Measurements from ENCODE around the gene MDFI.

MDFI gene

GRCh38 chr6:41643899-41644269, 5.6 kb downstream of the MDFI start:
- H3K4me3 ChIP-seq (ENCODE audit: control insufficient read depth in 1 of 7, extremely low read depth in 1 of 7, insufficient read depth in 4 of 7, low read depth in 2 of 7, low read length in 6 of 7): no peak overlapping the region
- CTCF ChIA-PET: no interaction called here
- no peaks in the 10 kb centered on the region for H3K9me3 ChIP-seq (ENCODE audit: control extremely low read depth in 1 of 5, control insufficient read depth in 4 of 5, insufficient read depth in 2 of 5, low read depth in 1 of 5, low read length in 4 of 5)
- peaks cover 0 to 3% (median 0%) of the 10 kb centered on the region in 4 experiments for H3K36me3 ChIP-seq (ENCODE audit: control insufficient read depth in 4 of 4, insufficient read depth in 4 of 4, low read length in 3 of 4)
- 98% methylated on average over 4 of the region's 4 CpGs for WGBS (ENCODE audit: insufficient coverage)
- DNase-seq: no peak
- peaks cover 0 to 30% (median 7%) of the 10 kb centered on the region in 5 experiments for H3K27me3 ChIP-seq (replicated peaks in 2 of 5; ENCODE audit: control insufficient read depth in 4 of 5, insufficient read depth in 5 of 5, low read length in 4 of 5)
- POLR2A ChIA-PET: no interaction called here
- H3K4me1 ChIP-seq (ENCODE audit: control extremely low read depth in 1 of 4, control insufficient read depth in 4 of 4, insufficient read depth in 4 of 4, low read length in 3 of 4): peaks cover 0 to 28% (median 8%) of the 10 kb centered on the region in 4 experiments
- H3K27ac ChIP-seq (ENCODE audit: insufficient read depth in 1 of 2, low read depth in 1 of 2, low read length in 2 of 2, poor library complexity in 1 of 2, severe bottlenecking in 2 of 2): no peak overlapping the region

DNA sequence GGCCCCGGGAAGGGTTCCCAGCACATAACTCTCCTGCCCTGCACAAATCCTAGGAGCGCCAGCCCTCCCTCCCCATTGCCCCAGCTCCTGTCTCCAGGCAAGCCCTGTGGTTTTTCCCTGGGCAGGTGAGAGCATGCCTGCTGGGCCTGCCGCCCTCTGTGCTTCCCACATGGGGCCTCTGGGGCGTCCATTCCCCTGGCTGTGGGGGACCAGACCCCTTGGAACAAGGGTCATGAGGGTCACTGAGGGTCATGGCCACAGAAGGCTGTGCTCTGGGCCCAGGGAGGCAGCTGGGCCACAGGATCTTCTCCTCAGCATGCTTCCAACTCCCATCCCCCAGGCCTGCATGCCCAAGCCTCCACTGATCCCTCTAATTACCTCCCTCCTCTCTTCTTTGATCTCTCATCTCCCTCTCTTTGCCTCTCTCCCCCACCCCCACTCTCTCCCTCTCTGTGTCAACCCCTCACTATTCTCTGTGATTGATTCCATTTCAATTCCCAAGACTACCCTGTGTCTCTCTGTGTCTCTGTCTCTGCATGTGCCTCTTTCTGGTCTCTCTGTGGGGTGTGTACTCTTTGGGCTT, 6.1 kb downstream of the MDFI start:
- Histone ChIP-seq H3K9me3 (ENCODE audit: control extremely low read depth in 1 of 5, control insufficient read depth in 4 of 5, insufficient read depth in 2 of 5, low read depth in 1 of 5, low read length in 4 of 5) (no peaks in the 10 kb centered on the region), H3K36me3 (ENCODE audit: control insufficient read depth in 4 of 4, insufficient read depth in 4 of 4, low read length in 3 of 4) (peaks cover 0 to 7% (median 0%) of the 10 kb centered on the region in 4 experiments), H3K27me3 (replicated peaks in 2 of 5; ENCODE audit: control insufficient read depth in 4 of 5, insufficient read depth in 5 of 5, low read length in 4 of 5) (peaks cover 0 to 25% (median 5%) of the 10 kb centered on the region in 5 experiments), H3K4me3 (ENCODE audit: control insufficient read depth in 1 of 7, extremely low read depth in 1 of 7, insufficient read depth in 4 of 7, low read depth in 2 of 7, low read length in 6 of 7) (no peak overlapping the region), H3K4me1 (ENCODE audit: control extremely low read depth in 1 of 4, control insufficient read depth in 4 of 4, insufficient read depth in 4 of 4, low read length in 3 of 4) (peaks cover 0 to 23% (median 3%) of the 10 kb centered on the region in 4 experiments), H3K27ac (ENCODE audit: insufficient read depth in 1 of 2, low read depth in 1 of 2, low read length in 2 of 2, poor library complexity in 1 of 2, severe bottlenecking in 2 of 2) (no peak overlapping the region)
- POLR2A ChIA-PET: no interaction called here
- no peak for DNase-seq
- CTCF ChIA-PET: no interaction called here
- WGBS (ENCODE audit: insufficient coverage): 84% methylated on average over 2 of the region's 4 CpGs

- Histone ChIP-seq H3K4me3 (ENCODE audit: control insufficient read depth in 1 of 7, extremely low read depth in 1 of 7, insufficient read depth in 4 of 7, low read depth in 2 of 7, low read length in 6 of 7) (no peak overlapping the region), H3K27me3 (replicated peaks in 2 of 5; ENCODE audit: control insufficient read depth in 4 of 5, insufficient read depth in 5 of 5, low read length in 4 of 5) (peaks cover 0 to 17% (median 2%) of the 10 kb centered on the region in 5 experiments), H3K36me3 (ENCODE audit: control insufficient read depth in 4 of 4, insufficient read depth in 4 of 4, low read length in 3 of 4) (peaks cover 0 to 11% (median 0%) of the 10 kb centered on the region in 4 experiments), H3K9me3 (ENCODE audit: control extremely low read depth in 1 of 5, control insufficient read depth in 4 of 5, insufficient read depth in 2 of 5, low read depth in 1 of 5, low read length in 4 of 5) (no peaks in the 10 kb centered on the region), H3K27ac (ENCODE audit: insufficient read depth in 1 of 2, low read depth in 1 of 2, low read length in 2 of 2, poor library complexity in 1 of 2, severe bottlenecking in 2 of 2) (no peak overlapping the region), H3K4me1 (ENCODE audit: control extremely low read depth in 1 of 4, control insufficient read depth in 4 of 4, insufficient read depth in 4 of 4, low read length in 3 of 4) (peaks cover 0 to 22% (median 2%) of the 10 kb centered on the region in 4 experiments)
- whole genome bisulfite sequencing (ENCODE audit: insufficient coverage): 96% methylated on average over 11 of the region's 12 CpGs
- no peak for DNase-seq
- CTCF ChIA-PET: no interaction called here
- POLR2A ChIA-PET: no interaction called here
Measured at GRCh38 chr6:41645007-41645618, 6.8 kb downstream of the MDFI start.

DNA sequence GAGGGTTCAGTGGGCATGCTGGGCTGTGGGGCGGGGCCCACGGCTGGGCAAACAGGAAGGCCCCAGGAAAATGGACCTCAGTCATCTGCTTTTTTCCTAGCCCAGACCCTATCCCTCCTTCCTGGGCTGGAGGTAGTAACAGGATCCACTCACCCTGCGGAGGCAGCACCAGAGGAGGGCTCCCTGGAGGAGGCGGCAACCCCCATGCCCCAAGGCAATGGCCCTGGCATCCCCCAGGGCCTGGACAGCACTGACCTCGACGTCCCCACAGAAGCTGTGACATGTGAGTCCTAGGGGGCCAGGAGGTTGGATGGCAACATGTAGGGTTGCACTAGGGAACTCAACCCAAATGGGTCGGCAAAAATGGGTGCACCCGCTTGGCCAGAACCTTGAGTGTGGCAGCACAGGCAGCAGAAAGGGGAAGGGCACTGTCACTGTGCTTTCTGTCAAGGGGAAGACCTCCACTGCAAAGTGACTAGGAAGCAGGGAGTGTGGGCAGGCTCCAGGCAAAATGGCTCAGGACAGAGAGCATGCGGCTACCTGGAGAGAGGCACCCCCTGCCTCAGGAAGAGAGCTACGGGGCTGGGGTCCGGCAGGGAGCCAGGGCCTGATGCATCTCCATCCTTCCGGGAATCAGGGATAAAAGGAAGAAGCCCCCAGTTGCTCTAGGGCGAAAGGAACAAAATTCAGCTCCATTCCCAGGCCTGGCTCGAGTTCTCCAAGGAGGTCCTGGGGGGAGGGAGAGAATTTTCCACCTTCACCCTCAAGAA, 7.9 kb downstream of the MDFI start:
- DNase-seq: no peak
- no peaks in the 10 kb centered on the region for H3K9me3 ChIP-seq (ENCODE audit: control extremely low read depth in 1 of 5, control insufficient read depth in 4 of 5, insufficient read depth in 2 of 5, low read depth in 1 of 5, low read length in 4 of 5)
- H3K36me3 ChIP-seq (ENCODE audit: control insufficient read depth in 4 of 4, insufficient read depth in 4 of 4, low read length in 3 of 4): peaks cover 0 to 11% (median 0%) of the 10 kb centered on the region in 4 experiments
- 98% methylated on average over 10 of the region's 14 CpGs for WGBS (ENCODE audit: insufficient coverage)
- peaks cover 0 to 7% (median 2%) of the 10 kb centered on the region in 5 experiments for H3K27me3 ChIP-seq (replicated peaks in 2 of 5; ENCODE audit: control insufficient read depth in 4 of 5, insufficient read depth in 5 of 5, low read length in 4 of 5)
- peaks cover 0 to 22% (median 2%) of the 10 kb centered on the region in 4 experiments for H3K4me1 ChIP-seq (ENCODE audit: control extremely low read depth in 1 of 4, control insufficient read depth in 4 of 4, insufficient read depth in 4 of 4, low read length in 3 of 4)
- no peak overlapping the region for H3K27ac ChIP-seq (ENCODE audit: insufficient read depth in 1 of 2, low read depth in 1 of 2, low read length in 2 of 2, poor library complexity in 1 of 2, severe bottlenecking in 2 of 2)
- ChIA-PET POLR2A (no interaction called here), CTCF (interaction anchor here (0.9 to 1.3 kb wide), 2 partner anchors 24 to 37 kb away, joined by 3 read pairs; no protein-coding TSS in a partner anchor)
- no peak overlapping the region for H3K4me3 ChIP-seq (ENCODE audit: control insufficient read depth in 1 of 7, extremely low read depth in 1 of 7, insufficient read depth in 4 of 7, low read depth in 2 of 7, low read length in 6 of 7)

DNA sequence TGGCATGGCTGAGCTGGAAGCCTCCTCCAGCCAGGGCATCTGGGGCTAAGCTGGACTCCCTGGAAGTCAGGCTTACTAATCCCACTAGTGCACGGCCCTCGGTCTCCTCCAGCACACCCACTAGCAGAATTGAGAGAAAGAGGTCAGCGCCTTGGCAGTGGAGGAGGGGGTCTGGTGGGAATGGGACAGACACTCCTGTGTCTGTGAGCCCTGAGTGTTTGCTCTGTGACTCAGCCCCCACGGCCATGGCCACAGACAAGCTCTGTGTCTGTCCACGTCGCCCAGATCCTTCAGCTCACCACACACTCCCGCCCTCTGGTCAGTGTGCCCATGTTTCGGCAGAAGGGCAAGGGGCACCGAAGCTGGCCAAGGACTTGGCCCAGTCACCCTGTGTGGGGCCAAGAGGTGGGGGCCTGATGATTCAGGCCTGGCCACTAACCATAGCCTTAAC, 8.8 kb downstream of the MDFI start:
- Histone ChIP-seq H3K27ac (ENCODE audit: insufficient read depth in 1 of 2, low read depth in 1 of 2, low read length in 2 of 2, poor library complexity in 1 of 2, severe bottlenecking in 2 of 2) (no peak overlapping the region), H3K4me1 (ENCODE audit: control extremely low read depth in 1 of 4, control insufficient read depth in 4 of 4, insufficient read depth in 4 of 4, low read length in 3 of 4) (peaks cover 0 to 22% (median 2%) of the 10 kb centered on the region in 4 experiments), H3K36me3 (ENCODE audit: control insufficient read depth in 4 of 4, insufficient read depth in 4 of 4, low read length in 3 of 4) (peaks cover 0 to 11% (median 0%) of the 10 kb centered on the region in 4 experiments), H3K4me3 (ENCODE audit: control insufficient read depth in 1 of 7, extremely low read depth in 1 of 7, insufficient read depth in 4 of 7, low read depth in 2 of 7, low read length in 6 of 7) (no peak overlapping the region), H3K27me3 (replicated peaks in 2 of 5; ENCODE audit: control insufficient read depth in 4 of 5, insufficient read depth in 5 of 5, low read length in 4 of 5) (peaks cover 0 to 2% (median 0%) of the 10 kb centered on the region in 5 experiments), H3K9me3 (ENCODE audit: control extremely low read depth in 1 of 5, control insufficient read depth in 4 of 5, insufficient read depth in 2 of 5, low read depth in 1 of 5, low read length in 4 of 5) (no peaks in the 10 kb centered on the region)
- ChIA-PET POLR2A (no interaction called here), CTCF (interaction anchor here (0.9 to 1.3 kb wide), 2 partner anchors 25 to 38 kb away, joined by 3 read pairs; no protein-coding TSS in a partner anchor)
- no peak for DNase-seq
- 100% methylated on average over 6 of the region's 9 CpGs for WGBS (ENCODE audit: insufficient coverage)

- no peak for DNase-seq
- POLR2A ChIA-PET: no interaction called here
- WGBS (ENCODE audit: insufficient coverage): 100% methylated on average over 5 of the region's 7 CpGs
- H3K27ac ChIP-seq (ENCODE audit: insufficient read depth in 1 of 2, low read depth in 1 of 2, low read length in 2 of 2, poor library complexity in 1 of 2, severe bottlenecking in 2 of 2): no peak overlapping the region
- CTCF ChIA-PET: interaction anchor here (0.6 to 2.3 kb wide), 4 partner anchors 9 to 35 kb away, joined by 3 to 7 read pairs (median 4); no protein-coding TSS in a partner anchor
- H3K27me3 ChIP-seq (replicated peaks in 2 of 5; ENCODE audit: control insufficient read depth in 4 of 5, insufficient read depth in 5 of 5, low read length in 4 of 5): no peaks in the 10 kb centered on the region
- peaks cover 0 to 11% (median 0%) of the 10 kb centered on the region in 4 experiments for H3K36me3 ChIP-seq (ENCODE audit: control insufficient read depth in 4 of 4, insufficient read depth in 4 of 4, low read length in 3 of 4)
- H3K4me3 ChIP-seq (ENCODE audit: control insufficient read depth in 1 of 7, extremely low read depth in 1 of 7, insufficient read depth in 4 of 7, low read depth in 2 of 7, low read length in 6 of 7): no peak overlapping the region
- H3K4me1 ChIP-seq (ENCODE audit: control extremely low read depth in 1 of 4, control insufficient read depth in 4 of 4, insufficient read depth in 4 of 4, low read length in 3 of 4): peaks cover 0 to 12% (median under 1%) of the 10 kb centered on the region in 4 experiments
- no peaks in the 10 kb centered on the region for H3K9me3 ChIP-seq (ENCODE audit: control extremely low read depth in 1 of 5, control insufficient read depth in 4 of 5, insufficient read depth in 2 of 5, low read depth in 1 of 5, low read length in 4 of 5)
Measured at GRCh38 chr6:41648070-41648585, 9.9 kb downstream of the MDFI start.

Data from common myeloid progenitor, CD34-positive (primary cell).